Coronary artery (tissue), 2 donors: Measurements from ENCODE around the gene ERP44.
"Not testable (repeated sequence)": the region's sequence is repeated elsewhere in the genome, so short reads cannot be mapped to it uniquely, and the experiment has no call there.

Experiments
- DNase-seq: peaks from one replicate; pipeline ENCODE4 v3.0.0-alpha.2; 2017; ENCODE audit warnings: low spot score
- H3K27ac ChIP-seq, 2 donors: fragments of 200-600 bp; sonication (generic); one replicate each; pipeline ENCODE4 v1.5.1; 2016 to 2019
- H3K4me3 ChIP-seq: fragments of 200-600 bp; sonication (generic); 2 replicates; pipeline ENCODE4 v1.5.1; 2016; ENCODE audit warnings: mild to moderate bottlenecking, moderate library complexity
- TF ChIP-seq, protein P1 (sequence below): fragments of 200-600 bp; sonication (generic); IDR thresholded peaks from one replicate; pipeline ENCODE4 v1.5.1; 2019; ENCODE audit warnings: antibody characterized with exemption

ERP44 gene

DNA sequence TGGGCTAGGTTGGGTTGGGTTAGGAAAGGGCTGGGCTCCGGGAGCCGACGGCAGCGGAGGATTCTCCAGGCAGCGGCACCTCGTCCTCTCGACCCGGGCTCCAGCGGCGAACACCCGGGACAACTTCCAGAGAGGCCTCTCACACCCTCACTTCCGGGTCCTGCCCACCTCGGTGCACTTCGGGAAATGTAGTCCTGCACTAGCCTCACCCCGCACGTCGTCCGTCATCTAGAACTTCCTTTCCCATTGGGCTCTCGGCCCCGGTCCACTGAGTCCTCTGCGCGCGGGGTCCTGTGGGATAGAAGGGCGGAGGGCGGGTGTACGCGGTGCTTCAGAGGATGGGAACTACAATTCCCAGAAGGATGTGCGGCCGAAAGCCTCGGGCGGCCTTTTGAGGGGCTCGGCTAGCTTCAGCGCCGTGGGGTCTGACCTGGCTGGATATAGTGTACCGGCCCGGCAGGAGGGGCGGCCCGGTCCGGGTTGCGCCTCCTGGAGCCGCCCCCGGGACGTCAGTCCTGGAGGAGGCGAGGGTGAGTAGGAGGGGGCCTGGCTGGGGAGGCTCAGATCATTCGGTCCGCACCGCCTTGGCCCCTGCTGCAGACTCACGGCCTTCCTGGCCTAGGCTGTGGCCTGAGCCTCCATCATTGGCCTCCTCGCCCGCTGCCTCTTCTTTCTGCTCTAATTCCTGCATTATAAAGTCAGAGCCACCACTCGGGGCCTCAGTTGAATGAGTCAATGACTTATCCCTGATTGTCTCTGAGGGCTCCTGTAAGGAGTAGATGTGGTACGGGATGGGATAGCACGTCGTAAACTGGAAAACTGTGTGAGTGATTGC is at the start of gene ERP44, which contains the start of gene INVS:
Gene ERP44 (minus strand): TSS at position 114 of the 835 bp plus-strand sequence. CDS start 160 bp downstream, outside the sequence.
Gene INVS (plus strand): TSS at position 357 of the 835 bp plus-strand sequence. CDS start 5,279 bp downstream, outside the sequence.
- H3K27ac ChIP-seq, result peak within 1 kb of the TSS; percentile 85 to 90
- peak within 1 kb of the TSS; percentile 88 for H3K4me3 ChIP-seq
- peak; percentile 99 for DNase-seq
- TF ChIP-seq, protein P1, sequence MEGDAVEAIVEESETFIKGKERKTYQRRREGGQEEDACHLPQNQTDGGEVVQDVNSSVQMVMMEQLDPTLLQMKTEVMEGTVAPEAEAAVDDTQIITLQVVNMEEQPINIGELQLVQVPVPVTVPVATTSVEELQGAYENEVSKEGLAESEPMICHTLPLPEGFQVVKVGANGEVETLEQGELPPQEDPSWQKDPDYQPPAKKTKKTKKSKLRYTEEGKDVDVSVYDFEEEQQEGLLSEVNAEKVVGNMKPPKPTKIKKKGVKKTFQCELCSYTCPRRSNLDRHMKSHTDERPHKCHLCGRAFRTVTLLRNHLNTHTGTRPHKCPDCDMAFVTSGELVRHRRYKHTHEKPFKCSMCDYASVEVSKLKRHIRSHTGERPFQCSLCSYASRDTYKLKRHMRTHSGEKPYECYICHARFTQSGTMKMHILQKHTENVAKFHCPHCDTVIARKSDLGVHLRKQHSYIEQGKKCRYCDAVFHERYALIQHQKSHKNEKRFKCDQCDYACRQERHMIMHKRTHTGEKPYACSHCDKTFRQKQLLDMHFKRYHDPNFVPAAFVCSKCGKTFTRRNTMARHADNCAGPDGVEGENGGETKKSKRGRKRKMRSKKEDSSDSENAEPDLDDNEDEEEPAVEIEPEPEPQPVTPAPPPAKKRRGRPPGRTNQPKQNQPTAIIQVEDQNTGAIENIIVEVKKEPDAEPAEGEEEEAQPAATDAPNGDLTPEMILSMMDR, result no peak

DNA sequence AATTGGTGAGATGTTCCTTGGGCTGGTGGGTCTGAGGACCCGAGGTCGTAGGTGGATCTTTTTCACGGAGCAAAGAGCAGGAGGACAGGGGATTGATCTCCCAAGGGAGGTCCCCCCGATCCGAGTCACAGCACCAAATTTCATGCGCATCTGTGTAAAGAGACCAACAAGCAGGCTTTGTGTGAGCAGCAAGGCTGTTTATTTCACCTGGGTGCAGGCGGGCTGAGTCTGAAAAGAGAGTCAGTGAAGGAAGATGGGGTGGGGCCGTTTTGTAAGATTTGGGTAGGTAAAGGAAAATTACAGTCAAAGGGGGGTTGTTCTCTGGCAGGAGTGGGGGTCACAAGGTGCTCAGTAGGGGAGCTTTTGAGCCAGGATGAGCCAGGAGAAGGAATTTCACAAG is 47.2 kb upstream of the ERP44 start:
- H3K4me3 ChIP-seq, DNase-seq, H3K27ac ChIP-seq: not testable (repeated sequence)

DNA sequence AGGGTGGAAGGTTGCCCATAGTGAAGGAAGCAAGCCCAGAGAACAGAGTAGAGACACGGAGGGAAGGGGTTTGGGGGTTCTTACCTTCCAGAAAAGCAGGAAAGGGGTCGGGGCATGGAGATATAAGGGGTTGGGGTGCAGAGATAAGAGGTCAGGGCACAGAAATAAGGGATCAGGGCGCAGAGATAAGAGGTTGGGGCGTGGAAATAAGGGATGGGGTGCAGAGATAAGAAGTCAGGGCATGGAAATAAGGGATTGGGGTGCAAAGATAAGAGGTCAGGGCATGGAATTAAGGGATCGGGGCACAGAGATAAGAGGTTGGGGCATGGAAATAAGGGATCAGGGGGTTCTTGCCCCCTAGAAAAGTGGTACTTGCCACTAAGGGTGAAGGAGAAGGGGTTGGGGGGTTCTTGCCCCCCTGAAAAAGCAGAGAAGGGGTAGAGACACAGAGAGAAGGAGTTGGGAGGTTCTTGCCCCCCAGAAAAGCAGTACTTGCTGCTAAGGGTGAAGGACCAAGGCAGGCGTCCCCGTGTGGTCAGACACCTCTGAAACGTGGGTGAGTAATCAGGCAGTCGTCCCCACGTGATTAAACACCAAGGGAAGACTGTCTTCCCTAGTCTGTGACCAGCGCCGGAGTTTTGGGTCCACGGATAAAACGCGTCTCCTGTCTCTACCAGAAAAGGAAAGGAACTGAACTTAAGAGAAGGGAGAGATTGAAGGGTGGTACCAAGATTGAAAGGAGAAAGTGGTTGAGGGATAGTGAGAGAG is 46.6 kb upstream of the ERP44 start:
- not testable (repeated sequence) for DNase-seq, H3K4me3 ChIP-seq, H3K27ac ChIP-seq

DNA sequence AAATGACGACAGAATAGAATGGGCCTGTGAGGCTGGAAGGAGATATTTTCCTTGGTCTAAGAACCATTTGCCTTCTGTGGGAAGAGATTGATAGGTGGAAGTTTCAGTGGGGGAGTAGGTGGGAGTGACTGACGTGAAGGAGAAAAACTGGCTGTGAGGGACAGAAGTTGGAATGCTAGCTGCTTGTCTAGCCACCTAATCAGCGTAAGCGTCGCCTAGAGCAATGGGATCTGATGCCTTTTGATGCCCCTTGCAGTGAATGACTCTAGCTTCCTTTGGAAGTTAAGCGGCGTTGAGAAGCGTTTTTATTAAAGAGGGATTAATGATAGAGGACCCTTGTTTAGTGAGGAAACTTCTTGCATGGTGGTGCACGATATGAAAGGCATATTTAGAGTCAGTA is 43.1 kb upstream of the ERP44 start:
- DNase-seq, H3K4me3 ChIP-seq, H3K27ac ChIP-seq: not testable (repeated sequence)

DNA sequence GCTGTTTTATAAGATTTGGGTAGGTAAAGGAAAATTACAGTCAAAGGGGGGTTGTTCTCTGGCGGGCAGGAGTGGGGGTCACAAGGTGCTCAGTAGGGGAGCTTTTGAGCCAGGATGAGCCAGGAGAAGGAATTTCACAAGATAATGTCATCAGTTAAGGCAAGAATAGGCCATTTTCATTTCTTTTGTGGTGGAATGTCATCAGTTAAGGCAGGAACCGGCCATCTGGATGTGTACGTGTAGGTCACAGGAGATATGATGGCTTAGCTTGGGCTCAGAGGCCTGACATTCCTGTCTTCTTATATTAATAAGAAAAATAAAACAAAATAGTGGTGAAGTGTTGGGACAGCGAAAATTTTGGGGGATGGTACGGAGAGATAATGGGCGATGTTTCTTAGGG is 41.5 kb upstream of the ERP44 start:
- not testable (repeated sequence) for DNase-seq, H3K27ac ChIP-seq, H3K4me3 ChIP-seq

DNA sequence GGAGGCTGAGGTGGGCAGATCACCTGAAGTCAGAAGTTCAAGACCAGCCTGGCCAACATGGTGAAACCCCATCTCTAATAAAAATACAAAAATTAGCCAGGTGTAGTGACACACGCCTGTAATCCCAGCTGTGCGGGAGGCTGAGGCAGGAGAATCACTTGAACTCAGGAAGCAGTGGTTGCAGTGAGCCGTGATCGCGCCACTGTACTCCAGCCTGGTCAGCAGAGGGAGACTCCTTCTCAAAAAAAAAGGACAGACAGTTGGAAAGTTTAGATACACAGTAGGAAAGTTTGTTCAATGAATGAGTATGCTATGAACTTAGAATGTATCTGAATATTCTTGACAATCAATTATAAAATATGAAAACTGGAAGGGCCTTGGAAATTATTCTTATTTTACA is 38.0 kb upstream of the ERP44 start:
- not testable (repeated sequence) for DNase-seq, H3K4me3 ChIP-seq, H3K27ac ChIP-seq

DNA sequence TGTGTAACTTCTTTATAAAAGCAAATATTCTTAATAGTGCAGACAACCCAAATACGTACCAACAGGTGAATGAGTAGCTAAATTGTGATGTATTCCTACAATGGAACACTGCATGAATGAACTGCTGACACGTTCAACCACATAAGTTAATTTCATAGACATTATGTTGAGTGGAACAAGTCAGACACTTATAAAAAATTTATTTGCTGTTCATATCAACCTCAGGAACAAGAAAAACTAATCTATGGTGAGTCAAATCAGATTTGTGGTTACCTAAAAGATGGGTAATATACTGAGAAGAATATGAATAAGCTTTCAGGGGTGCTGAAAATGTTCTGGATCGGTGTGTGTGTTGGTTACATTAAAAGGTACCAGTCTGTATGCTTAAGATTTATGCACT is 35.9 kb upstream of the ERP44 start:
- no peak overlapping the region for H3K27ac ChIP-seq
- no peak overlapping the region for H3K4me3 ChIP-seq
- no peak for DNase-seq
- TF ChIP-seq, protein P1, result no peak

DNA sequence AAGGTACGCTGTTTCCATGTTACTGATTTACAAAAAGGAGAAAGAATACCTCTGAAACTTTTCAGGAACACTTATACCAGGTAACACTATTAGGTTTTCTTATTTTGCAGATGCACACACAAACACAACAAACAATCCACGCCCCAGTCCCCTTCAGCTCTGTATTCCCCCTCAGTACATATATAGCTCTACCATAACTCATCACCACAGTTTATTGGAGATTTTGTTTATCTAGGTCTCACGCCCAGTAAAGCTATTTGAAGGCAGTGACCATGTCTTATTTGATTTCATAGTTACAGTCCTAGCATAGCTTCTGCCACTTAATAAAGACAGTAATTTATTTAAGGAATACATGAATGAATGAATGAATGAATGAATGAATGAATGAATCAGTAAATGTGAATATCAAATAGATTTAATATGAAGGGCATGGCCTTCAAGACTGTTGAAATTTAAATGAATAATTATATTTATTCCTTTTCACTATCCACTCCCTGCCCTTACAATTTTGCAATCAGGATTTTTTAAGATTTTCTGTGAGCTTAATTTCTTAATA is 33.2 kb upstream of the ERP44 start:
- Histone ChIP-seq H3K4me3 (no peak overlapping the region), H3K27ac (no peak overlapping the region)
- no peak for DNase-seq
- TF ChIP-seq, protein P1, result no peak

DNA sequence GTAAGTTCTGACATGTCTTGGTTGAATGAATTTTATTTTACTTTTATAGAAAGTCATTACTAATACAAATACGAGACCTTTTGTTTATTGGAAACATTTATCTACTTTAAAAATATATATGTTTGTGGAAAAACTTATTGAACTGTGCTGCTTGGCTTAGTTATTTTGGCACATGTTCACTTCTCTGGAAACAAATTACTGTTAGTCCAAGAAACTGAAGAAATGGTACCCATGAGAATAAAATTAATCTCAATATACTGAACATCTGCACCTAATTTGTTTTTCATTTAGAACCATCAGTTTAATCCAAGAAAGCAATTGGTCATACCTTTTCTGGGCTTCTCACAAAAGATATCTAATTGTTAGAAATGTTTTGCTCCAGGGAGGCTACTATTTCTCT is 32.4 kb upstream of the ERP44 start:
- no peak overlapping the region for H3K27ac ChIP-seq
- no peak overlapping the region for H3K4me3 ChIP-seq
- TF ChIP-seq, protein P1, result no peak
- DNase-seq, result no peak
